Cortex of kidney (tissue), 1 donor: Measurements from ENCODE around the gene DYNC1I1.

Source experiments
- DNase-seq: peaks from one replicate; lab custom pipeline; 2025; lab: John Stamatoyannopoulos, UW

DYNC1I1 gene

DNA sequence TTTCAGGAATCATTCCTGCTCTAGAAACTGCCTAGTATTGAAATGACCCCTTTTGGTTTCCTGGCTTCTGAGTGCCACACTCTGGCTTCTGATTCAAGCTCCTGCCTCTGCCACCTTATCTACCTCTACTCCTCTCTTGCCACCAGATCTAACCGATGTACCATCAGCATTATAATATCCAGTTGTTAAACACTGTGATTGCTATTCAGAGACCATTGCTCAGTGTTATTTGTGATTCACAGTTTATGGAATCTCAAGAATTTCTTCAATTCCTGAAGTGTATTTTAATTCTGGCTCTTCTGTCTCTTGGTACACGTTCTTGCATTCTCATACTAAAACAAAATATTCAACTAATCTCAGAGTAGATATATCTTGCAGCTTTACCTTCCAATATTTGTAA lies 88.7 kb downstream of the DYNC1I1 start:
- no peak for DNase-seq

DNA sequence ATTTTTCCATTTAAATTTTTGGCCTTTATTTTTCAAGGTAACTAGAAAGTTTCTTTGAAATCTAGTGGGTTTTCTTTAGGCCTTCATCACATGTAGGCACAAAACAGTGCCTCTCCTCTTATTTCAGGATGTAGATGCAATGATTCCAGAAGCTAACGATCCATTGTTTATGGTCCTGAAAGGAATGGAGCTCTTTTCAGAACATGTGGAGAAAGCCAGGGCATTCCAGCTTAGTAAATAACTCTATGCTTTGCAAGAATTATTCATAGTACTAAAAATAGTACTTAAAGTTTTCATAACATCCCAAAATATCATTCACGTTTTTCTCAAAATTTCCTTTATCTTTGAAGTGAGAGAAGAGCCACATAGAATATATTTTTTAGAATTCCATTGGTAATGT lies 91.3 kb downstream of the DYNC1I1 start:
- no peak for DNase-seq

DNA sequence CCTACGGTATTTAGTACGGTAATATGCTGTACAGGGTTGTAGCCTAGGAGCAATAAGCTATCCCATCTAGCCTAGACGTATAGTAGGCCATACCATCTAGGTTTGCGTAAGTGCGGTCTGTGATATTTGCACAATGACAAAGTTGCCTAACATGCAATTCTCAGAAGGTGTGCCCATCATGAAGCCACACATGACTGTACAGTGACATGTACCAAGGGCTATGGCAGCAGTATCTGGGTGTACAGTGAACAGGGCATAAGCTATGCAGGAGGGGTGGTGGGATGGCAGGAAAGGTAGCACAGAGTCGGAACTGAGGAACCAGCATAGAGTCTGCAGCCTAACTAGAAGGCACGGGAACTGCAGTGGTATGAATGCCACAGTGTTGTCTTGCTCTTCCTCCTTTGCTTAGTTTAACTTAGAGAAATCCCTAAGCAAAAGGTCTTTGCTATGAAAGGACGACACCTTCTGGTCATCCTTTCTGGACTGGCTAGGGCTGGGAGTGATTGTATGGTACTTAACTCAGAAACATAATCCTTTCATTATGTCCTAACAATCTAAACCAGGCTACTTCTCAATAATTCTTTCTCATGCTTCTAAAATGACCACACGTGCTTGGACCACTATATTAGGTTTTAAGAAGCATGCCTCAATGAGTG lies 93.5 kb downstream of the DYNC1I1 start:
- no peak for DNase-seq

DNA sequence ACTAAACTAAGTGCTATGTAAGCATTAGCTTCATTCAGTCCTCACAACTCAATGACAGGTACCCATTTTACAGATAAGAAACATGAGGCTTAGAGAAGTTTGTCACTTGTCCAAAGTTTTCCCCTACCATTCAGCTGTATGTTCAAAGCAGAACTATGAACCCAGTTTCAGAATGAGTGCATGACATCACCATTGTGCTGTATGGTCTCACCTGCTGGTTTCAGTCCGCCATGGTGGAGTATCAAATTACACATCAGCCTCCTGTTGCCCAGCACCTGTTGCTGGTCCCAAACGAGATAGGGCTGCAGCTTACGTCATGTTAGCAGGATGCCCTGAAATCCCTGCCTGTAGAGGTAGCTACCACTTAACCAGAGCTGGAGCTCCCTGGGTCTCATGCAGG lies 95.0 kb downstream of the DYNC1I1 start:
- no peak for DNase-seq

DNA sequence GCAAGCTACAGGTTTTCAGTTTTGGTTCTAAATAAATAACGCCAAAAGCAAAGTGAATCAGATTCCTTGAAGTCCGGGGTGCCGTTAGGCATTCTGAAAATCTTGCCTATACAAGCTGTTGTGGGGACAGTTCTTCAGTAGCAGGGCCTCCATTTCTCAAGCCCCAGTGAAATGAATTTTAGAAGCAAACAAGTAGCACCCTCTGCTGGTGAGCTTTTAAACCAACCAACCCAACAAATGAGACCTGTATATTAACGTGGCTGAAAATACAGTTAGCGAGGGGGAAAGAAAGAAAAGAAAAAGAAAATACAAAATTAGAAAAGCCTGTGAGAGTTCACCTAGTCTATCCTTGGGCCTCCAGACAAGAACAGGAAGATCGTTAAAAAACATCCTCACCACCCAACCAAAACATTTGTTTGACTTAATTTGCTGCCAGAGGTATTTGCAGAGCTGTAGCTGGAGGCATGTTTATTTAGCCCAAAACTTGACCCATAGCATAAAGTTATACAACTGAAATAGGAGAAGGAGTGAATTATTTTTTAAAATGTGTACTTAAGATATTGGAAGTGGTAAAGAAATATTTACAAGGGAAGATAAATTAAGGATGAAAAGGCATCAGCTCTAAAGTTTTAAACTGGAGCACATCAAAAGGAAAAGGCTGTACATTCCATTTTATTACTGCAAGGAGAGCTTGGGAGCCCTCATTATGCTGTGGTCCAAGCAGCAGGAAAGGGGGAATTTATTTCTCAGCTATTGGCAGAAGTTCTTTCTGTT lies 98.9 kb downstream of the DYNC1I1 start:
- no peak for DNase-seq

DNA sequence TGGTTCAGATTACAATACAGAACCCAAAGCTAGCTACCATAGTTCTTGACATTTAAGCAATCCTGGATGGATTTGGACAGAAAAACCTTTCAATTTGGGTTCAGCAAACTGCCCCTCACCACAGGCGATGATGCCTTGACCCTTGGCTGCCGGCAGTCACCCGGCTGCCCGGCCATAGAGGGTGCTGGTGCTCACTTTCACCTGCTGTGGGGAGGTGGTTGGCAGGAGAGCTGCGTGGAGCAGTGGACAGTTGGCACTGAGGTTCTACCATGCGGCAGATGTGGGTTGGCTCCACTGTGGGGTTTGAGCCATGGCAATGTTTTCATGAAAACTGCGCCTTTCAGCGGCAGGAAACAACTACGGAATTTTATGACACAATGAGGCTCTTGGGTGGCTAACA lies 99.5 kb downstream of the DYNC1I1 start:
- DNase-seq = no peak

DNA sequence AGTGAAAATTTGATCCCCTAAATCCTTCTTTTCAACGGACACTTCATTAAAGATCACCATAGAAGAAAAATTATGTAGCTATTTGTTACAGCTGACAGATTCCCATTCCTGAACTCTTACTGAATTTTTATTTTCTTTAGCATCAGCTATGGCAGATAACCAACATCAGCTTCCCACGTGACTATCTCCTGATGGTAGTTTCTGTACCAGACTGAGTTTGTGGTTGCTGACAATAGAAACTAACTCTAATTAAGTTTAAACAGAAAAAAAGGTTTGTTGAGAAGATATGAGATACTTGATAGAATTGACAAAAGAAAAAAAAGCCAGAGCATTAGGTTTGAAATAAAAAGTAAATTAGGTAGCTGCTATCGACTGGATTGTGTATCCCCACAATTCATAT lies 101.8 kb downstream of the DYNC1I1 start:
- DNase-seq = no peak

DNA sequence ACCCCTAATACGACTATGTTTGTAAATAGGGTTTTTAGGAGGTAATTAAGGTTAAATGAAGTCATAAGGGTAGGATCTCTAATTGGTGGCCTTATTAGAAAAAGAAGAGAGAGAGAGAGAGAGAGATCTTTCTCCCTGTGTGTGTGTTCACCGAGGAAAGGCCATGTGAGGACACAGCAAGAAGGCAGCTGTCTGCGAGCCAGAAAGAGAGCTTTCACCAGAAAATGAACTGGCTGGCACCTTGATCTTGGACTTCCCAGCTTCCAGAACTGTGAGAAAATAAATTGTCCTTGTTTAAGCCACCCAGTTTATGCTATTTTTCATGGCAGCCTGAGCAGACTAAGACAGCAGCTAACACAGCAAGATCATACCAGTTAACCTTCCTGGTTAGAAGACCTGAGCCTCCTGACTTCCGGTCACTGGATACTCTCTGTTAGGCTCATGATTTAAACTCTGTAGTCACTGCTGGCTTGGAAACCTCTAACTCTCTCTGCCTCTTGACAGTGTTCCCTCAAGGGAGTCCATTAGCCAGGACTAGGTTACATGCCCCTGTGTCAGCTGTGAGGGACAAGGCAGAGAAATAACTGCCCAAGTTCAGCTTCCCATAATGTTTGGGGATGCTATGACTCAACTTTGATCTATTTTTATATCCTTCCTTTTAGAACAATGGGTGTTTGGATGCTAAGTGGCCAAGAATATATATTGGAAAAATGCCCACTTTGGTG lies 102.3 kb downstream of the DYNC1I1 start:
- DNase-seq = no peak

DNA sequence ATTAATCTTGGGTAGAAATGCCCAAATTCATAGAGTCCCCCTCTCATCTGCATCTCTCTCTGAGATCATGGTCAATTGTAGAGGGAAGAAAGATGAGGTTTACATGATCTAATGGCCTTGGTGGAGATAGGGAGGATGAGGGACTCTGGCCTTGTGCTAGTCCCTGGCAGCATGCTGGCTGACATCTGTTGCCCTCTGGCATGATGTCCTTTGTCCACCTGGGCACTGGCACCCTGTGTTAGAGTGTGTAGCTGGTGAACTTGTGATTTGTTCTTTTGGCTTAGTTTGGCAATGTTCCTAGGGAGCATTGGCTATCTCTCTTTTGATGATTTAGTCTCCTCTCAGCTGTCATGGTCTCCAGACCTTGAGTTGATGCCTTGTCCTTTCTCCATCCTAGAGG lies 103.2 kb downstream of the DYNC1I1 start:
- DNase-seq = no peak

DNA sequence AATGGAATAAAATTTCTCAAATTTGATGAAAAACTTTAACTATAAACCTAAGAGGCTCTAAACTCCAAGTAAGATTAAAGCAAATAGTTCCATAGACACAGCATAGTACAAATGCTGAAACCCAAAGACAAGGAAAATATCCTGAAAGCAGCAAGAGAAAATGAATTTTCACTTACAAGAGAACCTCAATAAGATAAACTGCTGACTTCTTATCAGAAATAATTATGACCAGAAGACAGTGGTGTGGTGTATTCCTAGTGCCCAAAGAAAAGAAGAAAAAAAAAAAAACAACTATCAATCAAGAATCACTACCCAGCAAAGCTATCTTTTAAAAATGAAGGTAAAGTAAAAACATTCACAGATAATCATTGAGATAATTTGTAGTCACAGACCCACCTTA lies 106.3 kb downstream of the DYNC1I1 start:
- DNase-seq = no peak

DNA sequence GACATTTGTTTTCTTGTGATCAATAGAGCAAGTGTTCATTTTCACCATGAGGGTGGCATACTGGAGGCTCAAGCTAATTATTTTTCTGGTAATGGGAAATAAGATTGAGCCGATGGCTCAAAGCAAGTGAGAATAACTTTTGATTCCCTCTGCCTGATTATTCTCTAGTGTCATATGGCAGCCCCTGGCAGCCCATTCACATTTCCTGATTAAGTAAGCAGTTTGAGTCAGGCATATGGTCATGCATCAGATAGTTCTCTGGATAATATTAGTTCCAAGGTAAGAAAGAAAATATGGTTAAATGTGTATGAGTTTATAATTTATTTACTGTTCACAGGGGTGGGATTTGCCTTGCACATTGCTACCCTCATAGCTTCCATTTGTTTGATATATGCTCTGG lies 109.2 kb downstream of the DYNC1I1 start:
- no peak for DNase-seq

DNA sequence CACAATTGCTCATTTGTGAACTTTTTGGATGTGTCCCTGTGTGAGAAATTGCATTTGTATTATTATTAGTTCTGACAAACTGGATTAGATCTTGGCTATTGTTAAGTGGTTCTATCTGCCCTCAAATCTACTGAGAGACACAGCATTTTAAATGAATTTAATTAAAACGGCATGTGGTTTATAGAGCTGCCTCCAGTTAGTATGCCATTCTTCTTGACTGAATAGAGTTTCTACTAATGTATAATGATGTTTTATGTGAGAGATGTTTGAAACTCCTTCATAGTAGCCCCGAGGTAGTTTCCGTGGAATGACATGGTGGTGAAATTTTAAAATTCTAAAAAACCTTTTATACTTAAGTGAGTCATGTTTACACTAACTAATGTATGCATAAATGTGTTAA lies 110.9 kb downstream of the DYNC1I1 start:
- no peak for DNase-seq

DNA sequence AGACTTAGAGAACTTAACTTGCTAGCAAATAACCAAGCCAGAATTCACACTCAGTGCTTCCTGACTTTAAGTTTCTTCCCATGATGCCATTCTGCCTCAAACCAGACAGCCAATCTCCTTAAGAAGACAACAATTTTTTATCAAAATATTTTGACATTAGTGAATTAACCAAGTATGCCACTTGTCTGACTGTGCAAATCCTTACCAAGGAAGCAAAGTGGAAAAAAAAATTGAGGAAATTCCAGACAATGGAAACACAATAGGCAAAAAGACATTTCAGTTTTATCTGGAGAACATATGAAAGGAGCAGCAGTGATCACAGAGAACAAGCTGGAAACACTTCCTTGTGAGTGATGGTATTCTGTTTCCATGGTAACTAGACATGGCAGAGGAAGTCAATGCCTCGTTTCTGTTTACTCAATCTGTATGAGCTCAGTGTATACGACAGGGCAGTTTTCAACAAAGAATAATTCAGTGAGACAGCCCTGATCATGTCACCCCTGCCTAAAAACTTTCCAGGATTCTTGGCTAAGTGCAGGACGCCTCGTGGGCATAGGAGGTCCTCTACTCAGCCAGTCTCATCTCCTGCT lies 114.2 kb downstream of the DYNC1I1 start:
- no peak for DNase-seq

DNA sequence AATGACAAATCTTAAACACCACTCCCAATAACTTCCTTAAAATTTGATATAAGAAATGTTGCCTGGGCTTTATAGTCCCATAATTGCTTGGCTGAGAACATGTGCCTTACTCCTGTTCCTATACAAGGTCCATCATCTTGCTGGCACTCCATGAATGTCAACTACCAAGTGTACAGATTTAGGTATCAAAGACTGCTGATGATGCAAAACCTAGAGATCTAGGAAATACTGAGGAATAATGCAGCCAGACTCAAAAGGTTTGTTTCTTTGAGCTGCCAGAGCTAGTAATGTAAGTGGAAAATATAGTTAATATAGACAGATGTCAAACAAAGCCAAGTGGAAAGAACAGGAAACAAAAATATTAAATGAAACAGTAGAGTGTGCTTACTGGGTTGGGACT lies 121.1 kb downstream of the DYNC1I1 start:
- no peak for DNase-seq

DNA sequence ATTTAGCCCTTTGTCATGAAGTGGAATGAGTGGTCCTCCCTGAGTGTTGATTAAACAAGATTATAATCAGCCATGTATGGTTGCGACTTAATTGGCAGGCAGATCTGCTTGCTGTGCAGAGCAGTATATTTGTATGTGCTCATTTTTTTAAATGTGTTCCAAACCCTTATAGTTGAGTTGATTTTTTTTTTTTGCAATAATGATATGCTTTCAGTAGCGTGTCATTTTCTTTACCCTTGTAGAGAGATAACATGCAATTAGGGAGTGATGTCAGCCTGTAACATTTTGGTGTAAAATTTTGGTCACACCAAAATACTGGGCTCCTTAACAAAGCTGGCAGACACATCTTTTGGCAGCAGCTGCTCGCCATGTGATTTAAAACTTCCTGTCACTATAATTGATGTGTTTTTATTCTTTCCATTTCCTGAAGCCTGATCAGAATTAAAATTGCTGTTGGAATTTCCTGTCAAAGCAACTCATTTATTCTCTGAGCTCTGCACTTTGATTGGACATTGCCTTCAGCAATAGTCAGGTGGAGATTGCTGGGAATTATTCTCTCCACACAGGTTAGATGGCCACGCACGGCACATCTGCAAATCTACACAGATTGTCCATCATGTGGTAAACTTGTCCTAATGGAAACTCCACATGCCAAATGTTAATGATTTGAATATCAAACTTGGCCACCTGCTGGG lies 125.3 kb downstream of the DYNC1I1 start:
- DNase-seq = no peak

DNA sequence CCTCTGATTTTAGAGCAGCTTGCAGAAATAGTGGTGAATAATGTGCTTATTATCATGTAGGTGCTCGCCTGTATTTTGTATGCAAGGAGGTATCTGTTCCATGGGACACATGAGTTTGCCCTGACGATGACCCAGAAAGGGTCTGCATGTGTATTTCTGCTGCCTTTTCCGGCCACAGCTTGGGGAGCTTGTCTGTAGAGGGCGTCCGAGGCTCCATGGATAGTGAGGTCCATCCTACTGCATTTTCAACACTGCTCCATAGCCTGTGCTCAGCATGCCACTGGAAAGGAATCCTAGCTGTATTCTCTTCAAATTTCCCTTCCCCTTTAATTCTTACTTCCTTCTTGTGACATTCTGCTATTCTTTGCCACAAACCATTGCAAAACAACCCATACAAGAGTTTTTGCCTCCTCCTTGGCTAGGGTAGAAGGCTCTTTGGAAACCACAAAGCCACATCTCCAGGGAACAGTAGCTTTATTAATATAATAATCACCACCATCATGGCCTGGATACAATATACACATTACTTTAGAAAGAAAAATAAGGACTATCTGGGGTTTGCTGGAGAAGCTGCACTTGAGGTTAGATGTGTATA lies 127.7 kb downstream of the DYNC1I1 start:
- DNase-seq = no peak

DNA sequence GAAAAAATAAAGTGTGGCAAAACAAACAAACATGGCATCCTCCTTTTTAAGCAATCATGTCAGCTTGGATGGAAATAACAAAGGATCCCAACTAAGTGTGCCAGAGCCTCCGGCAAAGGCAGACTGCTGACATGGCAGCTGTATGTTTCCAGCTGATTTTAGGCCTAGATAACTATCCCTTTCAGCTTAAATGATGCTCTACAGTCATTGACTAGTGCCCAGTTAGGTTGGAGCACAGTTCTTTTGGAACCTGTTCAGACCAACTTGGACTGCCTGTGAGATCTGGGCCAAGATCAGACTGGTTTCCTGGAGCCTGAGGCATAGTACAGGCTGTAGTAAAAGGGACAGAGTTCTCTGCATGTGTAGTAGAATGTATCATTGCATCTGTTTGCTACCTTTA lies 128.7 kb downstream of the DYNC1I1 start:
- no peak for DNase-seq

DNA sequence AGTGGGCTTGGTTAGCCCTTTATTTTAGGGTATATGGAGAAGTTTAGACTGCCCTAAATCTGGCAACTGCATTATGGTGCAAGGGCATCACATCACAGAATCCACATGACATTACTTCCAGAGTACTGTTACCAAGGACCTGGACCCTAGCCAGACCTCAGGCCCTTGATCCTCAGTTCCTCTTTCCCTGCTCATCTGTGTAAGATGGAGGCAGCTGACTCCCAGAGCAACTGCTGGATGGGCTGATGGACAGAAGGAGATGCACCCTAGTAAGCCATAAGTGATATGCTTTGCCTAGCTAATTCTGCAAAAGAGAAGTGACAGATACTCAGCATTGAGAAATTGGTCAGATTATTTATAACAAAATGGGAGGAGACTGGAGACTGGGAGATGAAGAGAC lies 131.7 kb downstream of the DYNC1I1 start:
- DNase-seq = no peak

DNA sequence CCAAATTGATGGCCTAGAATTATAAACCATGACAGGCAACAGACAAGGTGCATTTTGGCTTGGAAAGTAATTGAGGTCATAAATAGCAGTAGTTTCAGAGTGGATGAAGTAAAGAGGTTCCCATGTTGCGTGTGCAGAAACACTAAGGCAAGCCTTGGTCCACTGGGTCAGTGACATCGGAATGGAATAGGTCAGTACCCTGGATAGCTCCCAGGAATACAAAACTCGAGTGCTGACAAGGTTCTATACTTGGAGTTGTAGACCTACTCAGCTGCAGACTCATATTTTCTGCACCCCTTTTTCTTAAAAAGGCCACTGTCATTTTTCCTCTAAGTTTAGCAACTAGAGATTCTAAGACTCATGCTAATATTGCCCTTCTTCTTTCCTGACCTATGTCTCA lies 132.8 kb downstream of the DYNC1I1 start:
- DNase-seq = no peak

DNA sequence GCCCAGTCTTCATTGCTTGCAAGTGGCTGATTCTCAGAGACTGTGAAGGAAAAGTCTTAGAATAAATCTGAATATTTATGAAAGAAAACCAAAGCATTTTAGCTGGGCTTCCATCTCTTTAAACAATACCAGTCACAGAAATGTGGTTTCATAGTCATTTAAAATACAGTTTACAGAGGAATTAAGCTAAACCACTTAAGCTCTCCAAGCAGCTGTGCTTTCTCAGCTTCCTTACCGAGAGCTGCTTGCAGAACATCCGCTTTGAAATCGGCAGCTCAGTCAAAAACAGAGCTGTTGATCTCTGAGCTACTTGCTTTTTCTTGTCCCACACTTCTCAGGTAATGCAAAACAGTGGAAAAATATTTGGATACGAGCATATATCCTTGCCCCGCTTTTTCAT lies 134.5 kb downstream of the DYNC1I1 start:
- no peak for DNase-seq

DNA sequence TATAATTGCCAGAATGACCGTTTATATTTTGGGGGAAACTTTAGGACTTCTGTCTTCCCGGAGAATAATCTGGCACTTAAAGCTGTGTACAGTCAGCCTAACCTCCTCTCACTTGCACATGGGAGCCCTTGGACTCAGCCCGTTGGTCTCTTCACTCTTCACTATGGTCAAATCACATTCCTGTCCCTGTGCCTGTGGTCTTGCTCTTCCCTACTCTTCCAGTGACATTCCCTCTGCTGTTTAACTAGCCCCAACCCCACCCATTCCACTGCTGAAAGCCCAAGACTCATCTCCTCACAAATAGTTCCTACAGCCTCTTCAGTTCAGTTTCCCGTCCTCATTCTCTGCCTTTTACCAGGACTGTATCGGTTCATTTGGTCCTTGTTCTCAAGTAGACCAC lies 135.0 kb downstream of the DYNC1I1 start:
- no peak for DNase-seq

DNA sequence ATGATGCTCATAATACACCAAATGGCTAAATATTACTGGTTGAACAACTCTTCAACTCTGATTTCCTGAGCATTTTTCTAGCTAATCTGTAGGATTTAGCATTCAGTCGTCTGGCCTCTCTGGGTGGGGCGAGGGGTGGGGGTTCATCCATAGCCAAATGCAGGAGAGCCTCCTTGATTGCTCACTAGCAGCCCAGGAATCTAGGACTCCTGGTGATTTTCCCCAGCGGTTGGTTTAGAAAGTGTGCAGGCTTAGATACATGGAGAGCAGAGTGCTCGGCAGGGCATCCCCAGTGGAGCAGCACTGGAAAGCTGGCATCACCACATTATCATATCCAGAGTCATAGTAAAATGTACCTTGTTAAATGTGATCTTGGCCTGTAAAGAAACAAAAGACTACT lies 136.1 kb downstream of the DYNC1I1 start:
- no peak for DNase-seq
